Glutamatergic neuron (in vitro differentiated cells): Measurements from ENCODE around the gene PLP1. TPM values are rescaled to one million over a fixed set of nuclear protein-coding genes. Genes with fewer than 3 reads are reported as not detected.

Source experiments
- DNase-seq: peaks from one replicate; pipeline ENCODE4 v3.0.0; 2022
- H3K27ac Mint-ChIP-seq: one replicate; pipeline ENCODE4 v1.8.0; 2020; ENCODE audit warnings: mild to moderate bottlenecking, mixed read lengths, inconsistent platforms; ENCODE audit not compliant: unreplicated experiment
- H3K27me3 Mint-ChIP-seq: one replicate; pipeline ENCODE4 v1.8.0; 2020; ENCODE audit warnings: mild to moderate bottlenecking, moderate library complexity, mixed read lengths, inconsistent platforms; ENCODE audit not compliant: unreplicated experiment
- H3K36me3 Mint-ChIP-seq: one replicate; pipeline ENCODE4 v1.8.0; 2020; ENCODE audit warnings: mild to moderate bottlenecking, mixed read lengths, inconsistent platforms; ENCODE audit not compliant: unreplicated experiment
- H3K4me1 Mint-ChIP-seq: one replicate; pipeline ENCODE4 v1.8.0; 2020; ENCODE audit warnings: mild to moderate bottlenecking, low read depth, mixed read lengths, inconsistent platforms; ENCODE audit not compliant: unreplicated experiment
- H3K4me3 Mint-ChIP-seq: one replicate; pipeline ENCODE4 v1.8.0; 2020; ENCODE audit warnings: mild to moderate bottlenecking, mixed read lengths, inconsistent platforms; ENCODE audit not compliant: unreplicated experiment
- H3K9me3 Mint-ChIP-seq: one replicate; pipeline ENCODE4 v1.8.0; 2020; ENCODE audit warnings: mild to moderate bottlenecking, moderate library complexity, mixed read lengths, inconsistent platforms; ENCODE audit not compliant: unreplicated experiment
- total RNA-seq: library from RNA; stranded (reverse); fragmentation: NEBNext Ultra II Directional; extraction: Animal tissue kit (Norgen Biotek cat#: 25700); gene quantifications from one replicate; pipeline ENCODE4 v1.2.1, GENCODE V29; 2021; ENCODE audit not compliant: unreplicated experiment
- TF ChIP-seq, protein P1 (sequence below): fragments of 200-600 bp; sonication (generic); IDR thresholded peaks from one replicate; pipeline ENCODE4 v1.5.0; 2021; ENCODE audit not compliant: partially characterized antibody, unreplicated experiment

The PLP1 gene
- total RNA-seq, 1 donor from 2014 or later, result 0.20 TPM

DNA sequence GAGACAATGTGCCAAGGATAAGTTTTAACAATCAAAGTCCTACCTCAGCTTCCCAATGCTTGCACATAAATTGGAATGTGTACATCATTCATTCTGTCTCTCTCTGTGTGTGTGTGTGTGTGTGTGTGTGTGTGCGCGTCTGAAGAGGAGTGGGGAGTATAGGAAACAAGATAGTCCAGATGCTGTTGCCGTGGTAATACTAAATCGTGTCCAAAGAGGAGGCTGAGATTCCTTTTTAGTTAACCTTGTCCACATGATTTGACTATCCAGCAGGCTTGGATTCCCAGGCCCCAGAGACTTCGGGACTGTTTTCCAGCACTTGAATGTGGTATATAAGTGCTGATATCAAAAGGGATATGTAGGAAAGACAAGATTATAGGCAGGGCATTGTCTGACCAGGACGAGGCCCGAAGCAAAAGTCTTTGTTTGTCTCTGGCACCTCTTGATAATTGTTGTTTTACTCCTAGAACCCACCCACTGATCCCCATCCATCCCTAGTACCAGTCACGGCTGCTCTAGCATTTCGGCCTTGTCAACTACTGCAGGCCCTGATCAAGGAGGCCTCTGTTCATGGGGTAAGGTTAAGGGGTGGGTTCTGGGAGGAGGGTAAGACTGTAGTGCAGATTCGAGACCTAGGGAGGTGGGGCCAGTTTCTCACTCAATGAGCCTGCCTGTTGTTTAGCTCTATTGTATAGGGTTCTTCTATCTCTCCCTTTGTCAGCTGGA lies 3.9 kb downstream of the PLP1 start:
- Mint-ChIP-seq H3K27me3 (peaks cover 2% of the 10 kb centered on the region), H3K9me3 (no peaks in the 10 kb centered on the region), H3K4me3 (no peak overlapping the region), H3K36me3 (no peaks in the 10 kb centered on the region), H3K27ac (no peak overlapping the region), H3K4me1 (peaks cover 5% of the 10 kb centered on the region)
- DNase-seq, result no peak
- TF ChIP-seq, protein P1, sequence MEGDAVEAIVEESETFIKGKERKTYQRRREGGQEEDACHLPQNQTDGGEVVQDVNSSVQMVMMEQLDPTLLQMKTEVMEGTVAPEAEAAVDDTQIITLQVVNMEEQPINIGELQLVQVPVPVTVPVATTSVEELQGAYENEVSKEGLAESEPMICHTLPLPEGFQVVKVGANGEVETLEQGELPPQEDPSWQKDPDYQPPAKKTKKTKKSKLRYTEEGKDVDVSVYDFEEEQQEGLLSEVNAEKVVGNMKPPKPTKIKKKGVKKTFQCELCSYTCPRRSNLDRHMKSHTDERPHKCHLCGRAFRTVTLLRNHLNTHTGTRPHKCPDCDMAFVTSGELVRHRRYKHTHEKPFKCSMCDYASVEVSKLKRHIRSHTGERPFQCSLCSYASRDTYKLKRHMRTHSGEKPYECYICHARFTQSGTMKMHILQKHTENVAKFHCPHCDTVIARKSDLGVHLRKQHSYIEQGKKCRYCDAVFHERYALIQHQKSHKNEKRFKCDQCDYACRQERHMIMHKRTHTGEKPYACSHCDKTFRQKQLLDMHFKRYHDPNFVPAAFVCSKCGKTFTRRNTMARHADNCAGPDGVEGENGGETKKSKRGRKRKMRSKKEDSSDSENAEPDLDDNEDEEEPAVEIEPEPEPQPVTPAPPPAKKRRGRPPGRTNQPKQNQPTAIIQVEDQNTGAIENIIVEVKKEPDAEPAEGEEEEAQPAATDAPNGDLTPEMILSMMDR, result no peak

DNA sequence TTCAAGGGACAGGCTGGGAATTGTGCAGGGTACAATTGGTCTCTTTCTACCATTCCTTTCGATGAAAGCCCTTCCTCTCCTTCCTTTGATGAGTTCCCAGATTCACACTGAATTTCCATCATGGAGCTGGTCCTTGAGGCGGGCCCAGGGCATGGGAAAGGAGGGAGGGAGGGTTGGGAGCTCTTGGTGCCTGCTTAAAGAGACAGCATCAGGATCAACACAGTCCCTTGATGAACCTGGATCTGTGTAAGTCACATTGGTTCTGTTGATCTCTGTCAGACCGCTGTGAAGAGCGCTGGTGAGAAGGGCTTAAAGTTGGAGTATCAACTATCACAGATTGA lies 4.4 kb downstream of the PLP1 start:
- H3K4me1 Mint-ChIP-seq, result peaks cover 5% of the 10 kb centered on the region
- no peaks in the 10 kb centered on the region for H3K36me3 Mint-ChIP-seq
- DNase-seq, result no peak
- H3K4me3 Mint-ChIP-seq, result no peak overlapping the region
- peaks cover 2% of the 10 kb centered on the region for H3K27me3 Mint-ChIP-seq
- TF ChIP-seq, protein P1, result no peak
- no peaks in the 10 kb centered on the region for H3K9me3 Mint-ChIP-seq
- no peak overlapping the region for H3K27ac Mint-ChIP-seq

DNA sequence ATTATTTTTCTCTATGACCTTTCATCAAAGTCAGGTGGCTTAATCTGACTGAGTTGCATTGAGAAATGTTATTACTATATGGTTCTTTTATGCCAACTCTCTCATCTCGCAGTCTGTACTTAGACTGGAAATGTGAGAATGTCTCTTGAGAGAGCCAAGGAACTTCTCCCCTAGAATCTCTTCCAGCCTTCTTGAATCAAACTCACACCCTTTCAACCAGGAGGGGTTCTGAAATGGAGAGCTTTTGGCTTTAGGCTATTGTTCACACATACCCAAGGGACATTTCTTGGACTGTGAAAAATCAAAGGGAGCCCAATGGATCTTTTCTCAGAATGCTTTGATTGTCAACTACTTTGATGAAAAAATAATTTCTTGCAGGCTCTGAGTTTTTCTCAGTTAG lies 5.1 kb downstream of the PLP1 start:
- Mint-ChIP-seq H3K27ac (no peak overlapping the region), H3K36me3 (no peaks in the 10 kb centered on the region), H3K4me3 (no peak overlapping the region), H3K4me1 (peaks cover 3% of the 10 kb centered on the region), H3K27me3 (peaks cover 2% of the 10 kb centered on the region), H3K9me3 (no peaks in the 10 kb centered on the region)
- DNase-seq, result no peak
- TF ChIP-seq, protein P1, result no peak

DNA sequence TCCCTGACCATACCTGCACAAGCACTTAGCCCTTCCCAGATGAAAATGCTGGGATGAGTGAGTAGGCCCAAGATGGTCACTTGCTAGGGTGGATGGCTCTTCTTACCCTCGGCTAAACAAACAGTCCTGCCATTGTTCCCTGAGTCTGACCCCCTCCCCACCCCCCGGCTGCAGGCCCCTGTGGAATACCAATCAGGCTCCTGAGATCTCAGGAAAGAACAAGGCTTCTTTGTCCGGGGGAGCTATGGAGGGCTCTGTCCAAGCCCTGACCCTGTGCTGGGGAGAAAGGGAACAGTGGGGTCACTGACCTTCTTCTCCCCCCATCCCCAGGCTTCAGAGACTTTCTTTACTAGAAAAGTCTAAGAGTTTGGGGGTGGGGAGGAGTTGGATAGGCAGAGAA lies 6.0 kb downstream of the PLP1 start:
- H3K9me3 Mint-ChIP-seq, result no peaks in the 10 kb centered on the region
- peaks cover 2% of the 10 kb centered on the region for H3K27me3 Mint-ChIP-seq
- H3K4me1 Mint-ChIP-seq, result peaks cover 3% of the 10 kb centered on the region
- no peaks in the 10 kb centered on the region for H3K36me3 Mint-ChIP-seq
- TF ChIP-seq, protein P1, result no peak
- DNase-seq, result no peak
- no peak overlapping the region for H3K4me3 Mint-ChIP-seq
- no peak overlapping the region for H3K27ac Mint-ChIP-seq

DNA sequence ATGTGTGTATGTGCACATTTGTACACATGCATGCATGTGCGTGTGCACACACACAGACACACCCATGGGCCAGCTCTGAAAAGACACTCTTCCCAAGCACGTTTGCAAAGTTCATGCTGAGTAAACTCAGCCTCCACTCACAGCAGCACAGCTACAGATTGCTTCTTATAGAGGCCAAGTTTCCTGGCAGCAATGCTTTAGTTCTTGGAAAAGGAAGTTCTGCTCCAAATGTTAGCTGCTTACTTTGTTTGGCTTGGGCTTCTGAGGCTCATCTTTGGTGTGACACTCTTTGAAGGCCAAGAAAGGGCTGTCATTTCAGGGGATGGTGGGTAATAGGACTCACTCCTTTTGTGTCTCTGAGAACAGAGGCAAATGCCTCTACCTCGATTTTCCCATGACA lies 6.6 kb downstream of the PLP1 start:
- no peaks in the 10 kb centered on the region for H3K36me3 Mint-ChIP-seq
- peaks cover 3% of the 10 kb centered on the region for H3K4me1 Mint-ChIP-seq
- no peak overlapping the region for H3K4me3 Mint-ChIP-seq
- DNase-seq, result no peak
- no peaks in the 10 kb centered on the region for H3K9me3 Mint-ChIP-seq
- TF ChIP-seq, protein P1, result no peak
- no peak overlapping the region for H3K27ac Mint-ChIP-seq
- peaks cover 2% of the 10 kb centered on the region for H3K27me3 Mint-ChIP-seq
